Suprapubic skin (tissue), 4 donors: ENCODE results near the gene CRKL. TPM values are rescaled to one million over a fixed set of nuclear protein-coding genes. Genes with fewer than 3 reads are reported as not detected.

Experiments used
- DNase-seq, 2 donors: peaks; one replicate each; pipeline ENCODE4 v3.0.0-alpha.2; 2019; ENCODE audit warnings: low spot score in 2 of 2
- H3K27ac ChIP-seq: fragments of 200-600 bp; sonication (generic); one replicate; pipeline ENCODE4 v1.5.1; 2019
- H3K27me3 ChIP-seq: fragments of 200-600 bp; sonication (generic); one replicate; pipeline ENCODE4 v1.5.1; 2019
- H3K36me3 ChIP-seq: fragments of 200-600 bp; sonication (generic); one replicate; pipeline ENCODE4 v1.5.1; 2019
- H3K4me1 ChIP-seq: fragments of 200-600 bp; sonication (generic); one replicate; pipeline ENCODE4 v1.5.1; 2019
- H3K4me3 ChIP-seq: fragments of 200-600 bp; sonication (generic); one replicate; pipeline ENCODE4 v1.5.1; 2019; ENCODE audit warnings: mild to moderate bottlenecking
- H3K9me3 ChIP-seq: fragments of 200-600 bp; sonication (generic); one replicate; pipeline ENCODE4 v1.5.1; 2019
- EP300 ChIP-seq: sonication (generic); formaldehyde crosslinking; IDR thresholded peaks from one replicate; pipeline ENCODE4 v1.6.1; 2017; ENCODE audit warnings: antibody characterized with exemption
- POLR2A ChIP-seq, 2 donors: fragments of 450-650 bp; IDR thresholded peaks; one replicate each; pipeline ENCODE4 v1.6.1; 2017; ENCODE audit warnings: antibody characterized with exemption in 2 of 2, mild to moderate bottlenecking in 2 of 2, moderate library complexity in 2 of 2
- POLR2AphosphoS5 ChIP-seq, 3 donors: sonication (generic); formaldehyde crosslinking; IDR thresholded peaks; one replicate each; pipeline ENCODE4 v1.6.1; 2017; ENCODE audit warnings: antibody characterized with exemption in 3 of 3
- WGBS: methylation state at CpG from one replicate; pipeline ENCODE4 v1.1.5; 2018; 5-methylcytosine and 5-hydroxymethylcytosine counted together
- total RNA-seq, 4 donors: library from RNA; depleted of rRNA; stranded (reverse); fragments of >200 nt; gene quantifications; one replicate each; pipeline ENCODE4 v1.1.0, GENCODE V29; 2016
- TF ChIP-seq, protein P1 (sequence below), 2 donors: fragments of 200-600 bp in 1 of 2; fragments of 450-650 bp in 1 of 2; sonication (generic) in 1 of 2; IDR thresholded peaks; one replicate each; pipeline ENCODE4 v1.5.1; 2016 to 2019; ENCODE audit warnings: antibody characterized with exemption in 2 of 2, mild to moderate bottlenecking in 1 of 2, moderate library complexity in 1 of 2

Gene CRKL
- total RNA-seq, 4 donors from 2014 or later = 52.7 to 75.3 (median 71.9) TPM

DNA sequence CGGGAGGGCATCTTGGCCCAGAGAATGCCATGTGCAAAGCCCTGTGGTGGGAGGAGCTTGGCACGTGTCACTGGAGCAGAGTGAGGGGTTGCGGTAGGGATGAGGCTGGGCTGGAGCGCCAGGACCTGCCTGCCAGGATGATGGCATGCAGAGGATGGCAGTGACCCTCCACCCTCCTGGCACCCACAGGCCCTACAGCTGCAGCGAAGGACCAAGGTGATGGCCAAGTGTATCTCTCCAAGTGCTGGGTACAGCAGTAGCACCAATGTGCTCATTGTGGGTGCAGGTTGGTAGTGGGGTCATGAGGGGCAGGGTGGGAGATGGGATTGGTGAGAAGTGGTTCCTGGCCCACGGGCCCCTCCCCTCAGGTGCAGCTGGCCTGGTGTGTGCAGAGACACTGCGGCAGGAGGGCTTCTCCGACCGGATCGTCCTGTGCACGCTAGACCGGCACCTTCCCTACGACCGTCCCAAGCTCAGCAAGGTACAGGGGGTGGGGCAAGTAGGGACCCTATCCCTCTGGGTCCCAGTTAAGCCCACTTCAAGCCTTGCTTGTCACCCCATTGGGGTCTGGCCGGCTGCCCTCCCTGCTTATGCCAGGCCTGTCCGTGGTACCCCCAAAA lies 57.2 kb downstream of the CRKL start:
- Histone ChIP-seq H3K27me3 (no peaks in the 10 kb centered on the region), H3K4me1 (peaks cover 5% of the 10 kb centered on the region), H3K27ac (no peak overlapping the region), H3K9me3 (no peaks in the 10 kb centered on the region), H3K36me3 (no peaks in the 10 kb centered on the region), H3K4me3 (no peak overlapping the region)
- TF ChIP-seq, protein P1, sequence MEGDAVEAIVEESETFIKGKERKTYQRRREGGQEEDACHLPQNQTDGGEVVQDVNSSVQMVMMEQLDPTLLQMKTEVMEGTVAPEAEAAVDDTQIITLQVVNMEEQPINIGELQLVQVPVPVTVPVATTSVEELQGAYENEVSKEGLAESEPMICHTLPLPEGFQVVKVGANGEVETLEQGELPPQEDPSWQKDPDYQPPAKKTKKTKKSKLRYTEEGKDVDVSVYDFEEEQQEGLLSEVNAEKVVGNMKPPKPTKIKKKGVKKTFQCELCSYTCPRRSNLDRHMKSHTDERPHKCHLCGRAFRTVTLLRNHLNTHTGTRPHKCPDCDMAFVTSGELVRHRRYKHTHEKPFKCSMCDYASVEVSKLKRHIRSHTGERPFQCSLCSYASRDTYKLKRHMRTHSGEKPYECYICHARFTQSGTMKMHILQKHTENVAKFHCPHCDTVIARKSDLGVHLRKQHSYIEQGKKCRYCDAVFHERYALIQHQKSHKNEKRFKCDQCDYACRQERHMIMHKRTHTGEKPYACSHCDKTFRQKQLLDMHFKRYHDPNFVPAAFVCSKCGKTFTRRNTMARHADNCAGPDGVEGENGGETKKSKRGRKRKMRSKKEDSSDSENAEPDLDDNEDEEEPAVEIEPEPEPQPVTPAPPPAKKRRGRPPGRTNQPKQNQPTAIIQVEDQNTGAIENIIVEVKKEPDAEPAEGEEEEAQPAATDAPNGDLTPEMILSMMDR (IDR thresholded peaks at IDR 0.05) = no peak
- no peak for TF ChIP-seq POLR2A (IDR thresholded peaks at IDR 0.05)
- TF ChIP-seq EP300 = no peak
- TF ChIP-seq POLR2AphosphoS5 (IDR thresholded peaks at IDR 0.05) = no peak
- WGBS = 88% methylated on average over 6 of the region's 16 CpGs
- DNase-seq = no peak

DNA sequence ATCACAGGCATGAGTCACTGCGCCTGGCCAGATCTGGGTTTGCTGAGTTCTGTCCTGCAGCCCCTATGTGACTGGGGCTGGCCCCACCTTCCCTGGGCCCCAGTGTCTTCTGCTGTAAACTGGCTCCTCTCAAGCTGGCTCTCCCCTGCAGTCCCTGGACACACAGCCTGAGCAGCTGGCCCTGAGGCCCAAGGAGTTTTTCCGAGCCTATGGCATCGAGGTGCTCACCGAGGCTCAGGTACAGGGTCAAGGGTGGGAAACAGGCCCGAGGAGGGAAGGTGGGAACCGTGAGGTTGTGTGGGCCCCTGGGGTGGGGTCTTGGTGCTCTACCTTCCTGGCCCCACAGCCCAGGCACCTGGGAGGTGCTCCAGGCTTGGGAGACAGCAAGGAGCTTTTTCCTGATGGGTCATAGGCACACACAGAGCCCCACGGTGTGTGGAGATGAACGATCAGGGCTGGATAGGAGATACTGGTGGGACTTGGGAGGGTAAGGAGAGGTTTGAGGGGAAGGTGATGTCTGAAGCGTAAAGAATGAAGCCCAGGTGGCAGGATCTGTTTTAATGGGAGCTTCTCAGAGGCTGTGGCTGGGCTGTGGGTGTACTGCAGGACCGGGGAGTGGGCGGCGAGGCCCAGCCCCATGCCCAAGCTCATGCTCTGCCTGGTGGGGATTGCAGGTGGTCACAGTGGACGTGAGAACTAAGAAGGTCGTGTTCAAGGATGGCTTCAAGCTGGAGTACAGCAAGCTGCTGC lies 58.5 kb downstream of the CRKL start:
- no peak for TF ChIP-seq POLR2AphosphoS5 (IDR thresholded peaks at IDR 0.05)
- no peak for TF ChIP-seq EP300
- TF ChIP-seq POLR2A (IDR thresholded peaks at IDR 0.05) = no peak
- TF ChIP-seq, protein P1 (IDR thresholded peaks at IDR 0.05) = no peak
- Histone ChIP-seq H3K36me3 (no peaks in the 10 kb centered on the region), H3K27ac (no peak overlapping the region), H3K9me3 (no peaks in the 10 kb centered on the region), H3K4me1 (peaks cover 18% of the 10 kb centered on the region), H3K4me3 (no peak overlapping the region), H3K27me3 (no peaks in the 10 kb centered on the region)
- no peak for DNase-seq
- WGBS = 87% methylated on average over 13 of the region's 14 CpGs

GRCh38 chr22:20976291-20976877 lies 59.2 kb downstream of the CRKL start:
- DNase-seq = no peak
- Histone ChIP-seq H3K4me3 (no peak overlapping the region), H3K36me3 (no peaks in the 10 kb centered on the region), H3K9me3 (no peaks in the 10 kb centered on the region), H3K27me3 (no peaks in the 10 kb centered on the region), H3K4me1 (peaks cover 24% of the 10 kb centered on the region), H3K27ac (no peak overlapping the region)
- WGBS = 78% methylated on average over 24 of the region's 24 CpGs
- TF ChIP-seq POLR2A (IDR thresholded peaks at IDR 0.05) (no peak), POLR2AphosphoS5 (IDR thresholded peaks at IDR 0.05) (no peak), EP300 (no peak)
- TF ChIP-seq, protein P1 (IDR thresholded peaks at IDR 0.05) = no peak

DNA sequence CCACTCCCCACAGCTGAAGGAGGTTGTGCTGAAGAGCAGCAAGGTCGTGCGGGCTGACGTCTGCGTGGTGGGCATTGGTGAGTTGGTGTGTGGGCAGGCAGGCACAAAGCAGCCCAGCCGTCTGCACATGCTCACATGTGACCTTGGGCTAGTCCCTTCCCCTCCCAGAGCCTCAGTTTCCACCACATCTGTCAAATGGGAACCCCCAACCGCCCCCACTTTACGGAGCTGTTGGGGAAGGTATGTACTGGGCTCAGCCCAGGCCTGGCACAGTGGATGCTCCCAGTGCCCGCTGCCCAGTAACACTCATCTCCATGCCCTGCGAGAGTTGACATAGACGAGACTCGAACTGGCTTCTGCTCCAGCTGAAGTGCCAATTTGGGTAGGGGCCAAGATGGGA lies 59.8 kb downstream of the CRKL start:
- Histone ChIP-seq H3K27me3 (no peaks in the 10 kb centered on the region), H3K9me3 (no peaks in the 10 kb centered on the region), H3K27ac (no peak overlapping the region), H3K36me3 (no peaks in the 10 kb centered on the region), H3K4me1 (peaks cover 27% of the 10 kb centered on the region), H3K4me3 (no peak overlapping the region)
- WGBS = 70% methylated on average over 4 of the region's 11 CpGs
- no peak for TF ChIP-seq POLR2A (IDR thresholded peaks at IDR 0.05)
- TF ChIP-seq, protein P1 (IDR thresholded peaks at IDR 0.05) = no peak
- no peak for TF ChIP-seq EP300
- TF ChIP-seq POLR2AphosphoS5 (IDR thresholded peaks at IDR 0.05) = no peak
- DNase-seq = no peak

GRCh38 chr22:20977516-20978170 lies 60.4 kb downstream of the CRKL start:
- no peak for TF ChIP-seq POLR2AphosphoS5 (IDR thresholded peaks at IDR 0.05)
- TF ChIP-seq, protein P1 (IDR thresholded peaks at IDR 0.05) = no peak
- TF ChIP-seq POLR2A (IDR thresholded peaks at IDR 0.05) = no peak
- no peak for TF ChIP-seq EP300
- no peaks in the 10 kb centered on the region for H3K9me3 ChIP-seq
- no peak overlapping the region for H3K27ac ChIP-seq
- no peaks in the 10 kb centered on the region for H3K27me3 ChIP-seq
- H3K4me1 ChIP-seq = peaks cover 29% of the 10 kb centered on the region
- no peaks in the 10 kb centered on the region for H3K36me3 ChIP-seq
- WGBS = 74% methylated on average over 17 of the region's 17 CpGs
- H3K4me3 ChIP-seq = no peak overlapping the region
- DNase-seq = no peak
